Right ventricle myocardium superior (tissue), 1 donor: ENCODE results near the gene HCFC1R1. TPM values are rescaled to one million over a fixed set of nuclear protein-coding genes. Genes with fewer than 3 reads are reported as not detected.
"Not testable (repeated sequence)": the region's sequence is repeated elsewhere in the genome, so short reads cannot be mapped to it uniquely, and the experiment has no call there.

Experiments
- ATAC-seq: fragments of 200-7000 bp; cut with Tn5 transposase; one replicate; pipeline ENCODE4 v1.9.1; 2020; ENCODE audit warnings: mild to moderate bottlenecking; ENCODE audit not compliant: poor library complexity
- DNase-seq: peaks from one replicate; pipeline ENCODE4 v3.0.0-alpha.2; 2020
- intact Hi-C: fragments of 100-400 bp; cut with DNase I; formaldehyde crosslinking; loops from one replicate; pipeline ENCODE4 v1.11.2; 2022
- total RNA-seq: library from RNA; stranded (reverse); fragmentation: NEBNext Ultra II Directional; extraction: Animal tissue kit (Norgen Biotek cat#: 25700); gene quantifications from one replicate; pipeline ENCODE4 v1.2.1, GENCODE V29; 2021
- donor health status: DM: no; HTN: yes; CAD: no; lungs with severe emphysema.

The HCFC1R1 gene
- total RNA-seq, 1 donor from 2014 or later: 53.5 TPM

DNA sequence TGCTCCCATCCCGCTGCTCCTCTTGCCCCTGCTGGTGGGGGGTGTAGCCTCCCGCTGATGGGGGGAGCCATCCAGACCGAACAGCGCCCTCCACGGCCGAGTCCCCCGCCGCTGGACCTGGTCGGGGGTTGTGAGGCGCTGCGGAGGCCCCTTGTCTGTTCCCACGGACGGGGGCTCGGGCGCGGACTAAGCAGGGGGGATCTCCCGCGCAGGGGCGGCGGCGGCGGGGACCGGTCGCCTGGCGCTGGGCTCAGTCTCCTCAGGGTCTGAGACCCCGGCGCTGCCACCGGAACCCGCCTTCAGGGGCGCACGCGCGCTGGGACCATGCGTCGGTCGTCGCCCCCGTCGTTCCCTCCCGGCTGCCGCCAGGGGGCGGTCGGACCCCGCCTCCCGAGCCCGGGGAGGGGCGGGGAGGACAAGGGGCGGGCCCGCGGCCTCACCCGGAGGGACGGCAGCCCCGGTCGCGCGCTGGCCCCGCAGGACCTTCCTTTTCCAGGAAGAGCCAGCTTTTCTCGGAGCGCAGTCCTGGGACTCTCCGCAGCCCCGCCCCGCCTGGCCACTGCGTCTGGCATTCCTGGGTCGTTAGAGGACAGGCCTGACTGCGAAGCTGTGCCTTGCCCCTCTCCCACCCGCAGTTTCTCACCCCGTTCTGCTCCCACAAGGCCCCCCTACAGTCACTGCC, 35.4 kb upstream of the HCFC1R1 start:
- intact Hi-C loops: loop anchor here (5.0 to 10.0 kb wide), 2 partner anchors 68 to 106 kb away; no protein-coding TSS in a partner anchor
- DNase-seq (peak; percentile 94), ATAC-seq (peak; percentile 99)

DNA sequence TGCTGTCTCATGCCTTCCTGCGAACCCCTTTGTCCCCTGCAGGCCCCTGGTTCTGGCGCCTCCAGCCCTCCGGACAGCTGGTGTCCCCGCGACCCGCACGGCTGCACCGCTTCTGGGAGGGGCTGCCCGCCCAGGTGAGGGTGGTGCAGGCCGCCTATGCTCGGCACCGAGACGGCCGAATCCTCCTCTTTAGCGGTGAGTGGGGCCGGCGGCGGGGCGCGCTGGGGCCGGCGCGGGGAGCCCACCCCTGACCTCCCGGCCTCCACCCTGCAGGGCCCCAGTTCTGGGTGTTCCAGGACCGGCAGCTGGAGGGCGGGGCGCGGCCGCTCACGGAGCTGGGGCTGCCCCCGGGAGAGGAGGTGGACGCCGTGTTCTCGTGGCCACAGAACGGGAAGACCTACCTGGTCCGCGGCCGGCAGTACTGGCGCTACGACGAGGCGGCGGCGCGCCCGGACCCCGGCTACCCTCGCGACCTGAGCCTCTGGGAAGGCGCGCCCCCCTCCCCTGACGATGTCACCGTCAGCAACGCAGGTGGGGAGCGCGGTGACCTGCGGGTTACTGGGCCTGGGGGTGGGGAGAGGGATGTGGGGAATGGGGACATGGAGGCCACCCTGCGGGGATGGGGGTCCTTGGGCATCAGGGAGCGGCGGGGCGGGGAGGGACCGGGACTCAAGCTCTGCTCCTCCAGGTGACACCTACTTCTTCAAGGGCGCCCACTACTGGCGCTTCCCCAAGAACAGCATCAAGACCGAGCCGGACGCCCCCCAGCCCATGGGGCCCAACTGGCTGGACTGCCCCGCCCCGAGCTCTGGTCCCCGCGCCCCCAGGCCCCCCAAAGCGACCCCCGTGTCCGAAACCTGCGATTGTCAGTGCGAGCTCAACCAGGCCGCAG, 34.6 kb upstream of the HCFC1R1 start:
- DNase-seq: peak; percentile 72
- peak; percentile 42 for ATAC-seq
- intact Hi-C loops: loop anchor here (5.0 to 10.0 kb wide), 2 partner anchors 69 to 106 kb away; no protein-coding TSS in a partner anchor

DNA sequence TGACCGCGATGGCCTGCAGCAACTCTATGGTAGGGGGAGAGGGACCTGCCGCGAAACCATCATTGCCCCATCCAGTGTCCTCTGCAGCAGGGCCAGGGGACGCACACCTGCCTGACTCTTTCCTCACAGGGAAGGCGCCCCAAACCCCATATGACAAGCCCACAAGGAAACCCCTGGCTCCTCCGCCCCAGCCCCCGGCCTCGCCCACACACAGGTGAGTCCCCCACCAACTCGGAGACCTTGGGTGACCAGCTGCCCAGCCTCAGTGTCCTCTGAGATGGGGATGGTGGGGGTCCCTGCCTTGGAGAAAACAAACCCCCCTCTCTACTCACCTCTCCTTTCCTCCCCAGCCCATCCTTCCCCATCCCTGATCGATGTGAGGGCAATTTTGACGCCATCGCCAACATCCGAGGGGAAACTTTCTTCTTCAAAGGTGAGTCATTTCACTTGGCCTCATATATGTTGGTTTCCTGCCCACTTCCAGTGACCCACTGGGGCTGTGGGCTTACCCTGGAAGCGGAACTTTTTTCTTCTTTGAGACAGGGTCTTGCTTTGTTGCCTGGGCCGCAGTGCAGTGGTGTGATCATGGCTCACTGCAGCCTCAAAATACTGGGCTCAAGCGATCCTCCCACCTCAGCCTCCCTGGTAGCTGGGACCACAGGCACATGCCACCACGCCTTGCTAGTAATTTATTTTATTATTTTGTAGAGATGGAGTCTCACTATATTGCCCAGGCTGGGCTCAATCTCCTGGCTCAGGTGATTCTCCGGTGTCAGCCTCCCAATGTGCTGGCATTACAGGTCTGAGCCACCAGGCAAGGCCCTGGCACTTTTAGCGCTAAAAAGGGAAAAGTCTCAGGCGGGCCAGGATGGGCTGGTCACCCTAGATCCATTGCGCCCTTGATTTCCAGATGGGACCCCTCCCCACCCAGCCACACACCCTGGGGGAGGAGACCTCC, 33.7 kb upstream of the HCFC1R1 start:
- DNase-seq: no peak

DNA sequence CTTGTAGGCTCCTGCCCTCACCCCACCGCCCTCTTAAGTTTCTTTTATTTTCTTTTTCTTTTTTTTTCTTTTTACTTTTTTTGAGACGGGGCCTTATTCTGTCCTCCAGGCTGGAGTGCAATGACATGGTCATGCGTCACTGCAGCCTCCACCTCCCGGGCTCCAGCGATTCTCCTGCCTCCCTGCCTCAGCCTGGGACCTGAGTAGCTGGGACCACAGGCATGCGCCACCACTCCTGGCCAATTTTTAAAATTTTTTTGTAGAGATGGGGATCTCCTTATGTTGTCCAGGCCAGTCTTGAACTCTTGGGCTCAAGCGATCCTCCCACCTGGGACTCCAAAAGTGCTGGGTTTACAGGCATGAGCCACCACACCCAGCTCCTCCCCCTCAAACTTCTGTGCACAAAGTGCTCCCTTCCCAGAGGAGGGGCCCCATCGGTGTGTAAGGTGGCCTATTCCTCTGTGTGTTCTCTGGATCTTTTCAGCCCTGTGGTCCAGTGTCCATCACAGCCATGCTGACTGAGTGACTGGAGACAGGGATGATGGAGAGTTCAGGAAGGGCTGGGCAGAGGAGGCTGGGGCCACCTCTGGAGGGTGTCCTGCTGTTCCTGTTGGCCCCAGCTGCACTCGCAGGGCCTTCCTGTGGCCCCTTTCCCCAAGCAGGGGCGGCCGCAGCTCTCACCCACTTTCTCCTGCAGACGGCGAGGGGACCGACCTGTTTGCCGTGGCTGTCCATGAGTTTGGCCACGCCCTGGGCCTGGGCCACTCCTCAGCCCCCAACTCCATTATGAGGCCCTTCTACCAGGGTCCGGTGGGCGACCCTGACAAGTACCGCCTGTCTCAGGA, 32.8 kb upstream of the HCFC1R1 start:
- DNase-seq (peak; percentile 36), ATAC-seq (no peak)
- intact Hi-C loops: loop anchor here (5.0 to 10.0 kb wide), 2 partner anchors 71 to 108 kb away; no protein-coding TSS in a partner anchor

More for the DNA sequence above, 33.7 kb upstream of the HCFC1R1 start:
- intact Hi-C loops: loop anchor here (5.0 to 10.0 kb wide), 2 partner anchors 70 to 107 kb away; no protein-coding TSS in a partner anchor
- ATAC-seq: no peak

DNA sequence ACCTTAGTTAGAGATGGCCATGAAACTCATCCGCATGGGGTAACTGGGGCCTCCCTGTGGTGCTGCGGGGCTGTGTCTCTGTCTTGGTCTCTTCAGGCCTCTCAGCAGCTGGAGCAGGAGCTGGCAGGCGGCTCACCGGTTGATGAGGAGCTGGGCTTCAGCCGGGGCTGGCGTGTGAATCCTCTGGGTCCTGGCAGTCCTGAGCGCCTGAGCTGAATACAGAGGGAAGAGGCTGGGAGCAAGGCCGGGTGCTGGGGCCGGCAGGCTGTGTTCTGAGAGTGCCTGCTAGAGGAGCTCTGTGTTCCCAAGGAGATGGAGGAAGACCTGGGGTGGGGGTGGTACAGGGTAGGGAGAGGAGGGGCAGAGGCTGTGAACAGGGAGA, 32.0 kb upstream of the HCFC1R1 start:
- intact Hi-C loops: loop anchor here (5.0 to 10.0 kb wide), 2 partner anchors 72 to 109 kb away; no protein-coding TSS in a partner anchor
- ATAC-seq, DNase-seq: not testable (repeated sequence)

DNA sequence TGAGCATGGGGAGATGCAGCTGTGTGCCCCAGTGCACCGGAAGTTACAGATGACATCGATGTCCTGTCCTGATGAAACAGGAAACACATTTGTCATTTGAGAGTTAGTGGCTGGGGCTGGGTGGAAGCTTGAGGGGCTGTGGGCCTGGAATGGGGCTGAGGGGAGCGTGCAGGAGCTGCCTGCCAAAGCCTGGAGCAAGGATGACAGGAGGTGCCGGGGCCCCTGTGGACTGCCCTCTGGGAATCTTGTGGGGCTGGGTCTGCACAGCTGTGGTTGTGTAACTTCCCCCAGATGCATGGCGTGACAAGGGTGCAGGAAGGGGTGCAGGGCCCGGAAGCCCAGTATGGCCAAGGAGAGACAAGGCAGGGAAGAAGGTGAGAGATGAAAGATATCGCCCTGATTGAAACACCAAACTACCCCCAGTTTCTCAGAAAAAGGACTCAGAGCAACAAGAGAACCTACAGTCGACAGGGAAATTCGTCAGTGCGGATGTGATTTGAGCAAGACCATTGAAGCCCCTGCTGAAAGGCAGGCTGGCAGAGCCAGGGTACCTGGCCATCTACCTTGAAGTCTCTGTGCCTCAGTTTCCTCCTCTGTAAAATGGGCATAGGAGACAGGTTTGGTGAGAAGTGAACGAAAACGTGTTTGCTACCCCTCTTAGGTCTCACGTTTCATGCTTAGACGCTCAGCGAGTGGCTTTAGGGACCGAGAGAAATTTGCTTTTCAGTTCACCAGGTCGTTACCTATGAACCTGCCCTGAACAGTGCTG, 31.4 kb upstream of the HCFC1R1 start:
- DNase-seq (no peak), ATAC-seq (no peak)
- intact Hi-C loops: loop anchor here (5.0 to 10.0 kb wide), 2 partner anchors 72 to 110 kb away; no protein-coding TSS in a partner anchor

DNA sequence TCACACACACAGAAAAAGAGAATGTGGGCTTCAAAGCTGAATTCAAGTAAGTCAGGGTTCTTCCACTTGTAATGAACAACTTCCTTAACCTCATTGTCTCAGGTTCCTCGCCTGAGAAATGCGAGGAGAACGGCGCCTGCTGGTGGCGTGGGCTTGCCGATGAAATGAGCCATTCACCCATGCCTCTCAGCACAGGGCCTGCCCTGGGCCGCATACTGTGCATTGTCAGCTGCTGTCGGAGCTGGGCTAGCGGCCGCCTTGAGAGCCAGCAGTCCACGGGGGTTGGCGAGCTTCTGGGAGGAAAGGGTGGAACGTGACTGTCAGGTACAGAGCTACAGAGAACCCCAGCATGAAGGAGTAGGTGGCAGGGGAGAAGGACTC, 29.6 kb upstream of the HCFC1R1 start:
- DNase-seq, ATAC-seq: not testable (repeated sequence)
- intact Hi-C loops: loop anchor here (10.0 kb wide), 1 partner anchor 111 kb away; no protein-coding TSS in a partner anchor

DNA sequence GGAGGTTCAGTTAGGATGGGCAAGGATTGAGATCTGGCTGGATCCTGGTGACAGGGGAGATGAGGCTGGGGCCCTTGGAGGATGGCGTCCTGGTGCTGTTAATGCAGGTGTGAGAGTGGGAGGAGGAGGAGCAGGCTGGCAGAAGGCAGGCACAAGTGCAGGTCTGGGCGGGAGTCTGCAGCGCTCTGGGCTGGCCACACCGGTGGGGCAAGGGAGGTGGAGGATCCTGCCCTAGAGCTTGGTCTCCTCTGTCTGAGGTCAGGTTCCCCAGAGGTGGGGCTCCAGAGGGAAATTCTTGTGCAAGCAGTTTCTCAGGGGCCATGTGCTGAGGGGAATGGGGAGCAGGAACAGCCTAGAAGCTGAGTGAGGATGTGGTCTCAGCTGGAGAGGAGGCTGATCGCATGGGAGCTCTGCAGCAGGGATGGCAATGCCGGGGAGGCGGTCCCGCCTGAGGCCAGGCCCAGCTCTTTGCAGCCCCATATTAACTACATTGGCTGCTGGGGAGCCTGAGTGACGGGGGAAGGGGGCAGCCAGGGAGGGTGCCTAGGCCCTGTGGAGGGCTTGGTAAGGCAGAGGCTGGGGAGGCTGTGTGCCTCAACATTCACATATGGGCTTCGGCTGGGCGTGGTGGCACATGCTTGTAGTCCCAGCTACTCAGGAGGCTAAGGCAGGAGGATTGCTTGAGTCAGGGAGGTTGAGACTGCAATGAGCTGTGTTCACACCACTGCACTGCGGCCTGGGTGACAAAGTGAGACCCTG, 29.0 kb upstream of the HCFC1R1 start:
- not testable (repeated sequence) for ATAC-seq
- intact Hi-C loops: loop anchor here (10.0 kb wide), 1 partner anchor 112 kb away; no protein-coding TSS in a partner anchor

DNA sequence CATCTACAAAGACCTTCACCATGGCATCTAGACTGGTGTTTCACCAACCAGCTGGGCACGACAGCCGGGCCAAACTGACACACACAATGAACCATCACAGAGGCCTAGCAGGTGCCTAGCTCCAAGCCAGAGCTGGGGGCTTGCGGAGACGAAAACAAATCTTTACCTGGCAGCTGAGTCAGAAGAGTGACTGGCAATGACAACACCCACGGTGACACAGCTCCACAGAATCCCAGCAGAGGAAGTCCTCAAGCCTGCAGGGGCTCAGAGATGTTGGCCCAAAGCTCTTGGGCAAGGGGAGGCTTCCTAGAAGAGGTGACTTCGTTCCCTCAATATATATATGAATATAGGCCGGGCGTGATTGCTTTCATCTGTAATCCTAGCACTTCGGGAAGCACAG, 27.8 kb upstream of the HCFC1R1 start:
- ATAC-seq (no peak), DNase-seq (no peak)
- intact Hi-C loops: loop anchor here (10.0 kb wide), 1 partner anchor 113 kb away; no protein-coding TSS in a partner anchor

More for the DNA sequence above, 29.0 kb upstream of the HCFC1R1 start:
- DNase-seq: not testable (repeated sequence)

DNA sequence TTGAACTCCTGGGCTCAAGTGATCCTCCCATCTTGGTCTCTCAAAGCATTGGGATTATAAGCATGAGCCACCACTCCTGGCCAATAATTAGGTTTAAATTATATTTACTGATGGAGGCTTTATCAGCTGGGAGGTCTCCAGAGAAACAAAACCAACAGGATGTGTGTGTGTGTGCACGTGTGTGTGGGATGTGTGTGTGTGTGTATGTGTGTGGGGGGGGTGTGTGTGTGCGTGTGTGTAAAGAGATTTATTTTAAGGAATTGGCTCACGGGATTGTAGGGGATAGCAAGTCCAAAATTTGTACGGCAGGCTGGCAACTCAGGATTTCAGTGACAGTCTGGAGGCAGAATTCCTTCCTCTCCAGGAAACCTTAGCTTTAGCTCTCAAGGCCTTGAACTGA, 27.3 kb upstream of the HCFC1R1 start:
- intact Hi-C loops: loop anchor here (10.0 kb wide), 1 partner anchor 114 kb away; no protein-coding TSS in a partner anchor

DNA sequence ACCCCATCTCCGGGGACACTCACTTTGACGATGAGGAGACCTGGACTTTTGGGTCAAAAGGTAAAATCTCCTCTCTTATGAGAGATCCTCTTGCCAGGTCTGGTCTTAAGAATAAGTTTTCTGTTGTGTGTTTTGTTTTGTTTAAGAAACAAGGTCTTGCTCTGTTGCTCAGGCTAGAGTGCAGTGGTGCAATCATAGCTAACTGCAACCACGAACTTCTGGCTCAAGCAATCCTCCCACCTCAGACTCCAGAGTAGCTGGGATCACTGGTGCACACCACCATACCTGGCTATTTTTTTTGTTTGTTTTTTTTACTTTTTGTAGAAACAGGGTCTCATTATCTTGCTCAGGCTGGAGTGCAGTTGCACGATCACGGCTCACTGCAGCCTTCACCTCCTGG, 26.7 kb upstream of the HCFC1R1 start:
- ATAC-seq (no peak), DNase-seq (no peak)
- intact Hi-C loops: loop anchor here (10.0 kb wide), 1 partner anchor 114 kb away; no protein-coding TSS in a partner anchor

More for the DNA sequence above, 27.3 kb upstream of the HCFC1R1 start:
- no peak for DNase-seq
- ATAC-seq: no peak

DNA sequence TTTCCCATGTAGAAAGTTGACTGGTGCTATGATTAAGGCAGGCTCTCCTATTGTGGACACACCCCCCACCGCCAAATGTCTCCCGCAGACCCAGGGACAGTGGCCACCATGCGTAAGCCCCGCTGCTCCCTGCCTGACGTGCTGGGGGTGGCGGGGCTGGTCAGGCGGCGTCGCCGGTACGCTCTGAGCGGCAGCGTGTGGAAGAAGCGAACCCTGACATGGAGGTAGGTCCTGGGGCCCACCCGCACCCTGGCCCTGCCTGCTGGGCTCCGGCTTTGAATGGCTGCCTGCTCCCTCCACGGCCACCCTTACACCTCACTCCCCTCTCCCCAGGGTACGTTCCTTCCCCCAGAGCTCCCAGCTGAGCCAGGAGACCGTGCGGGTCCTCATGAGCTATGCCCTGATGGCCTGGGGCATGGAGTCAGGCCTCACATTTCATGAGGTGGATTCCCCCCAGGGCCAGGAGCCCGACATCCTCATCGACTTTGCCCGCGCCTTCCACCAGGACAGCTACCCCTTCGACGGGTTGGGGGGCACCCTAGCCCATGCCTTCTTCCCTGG, 26.3 kb upstream of the HCFC1R1 start:
- ATAC-seq: no peak
- intact Hi-C loops: loop anchor here (10.0 kb wide), 1 partner anchor 115 kb away; no protein-coding TSS in a partner anchor

DNA sequence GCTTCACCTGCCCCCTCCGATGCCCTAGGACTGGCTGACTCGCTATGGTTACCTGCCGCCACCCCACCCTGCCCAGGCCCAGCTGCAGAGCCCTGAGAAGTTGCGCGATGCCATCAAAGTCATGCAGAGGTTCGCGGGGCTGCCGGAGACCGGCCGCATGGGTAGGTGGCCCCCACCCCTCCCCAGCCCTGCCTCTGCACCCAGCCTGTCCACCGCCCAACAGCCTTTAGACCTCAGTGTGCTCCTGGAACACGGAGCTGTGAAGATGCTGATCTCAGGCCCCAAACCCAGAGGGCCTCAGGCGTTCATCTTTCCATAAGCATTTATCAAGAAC, 23.6 kb upstream of the HCFC1R1 start:
- DNase-seq (no peak), ATAC-seq (no peak)
- intact Hi-C loops: no loop called here

More for the DNA sequence above, 26.3 kb upstream of the HCFC1R1 start:
- DNase-seq: no peak

DNA sequence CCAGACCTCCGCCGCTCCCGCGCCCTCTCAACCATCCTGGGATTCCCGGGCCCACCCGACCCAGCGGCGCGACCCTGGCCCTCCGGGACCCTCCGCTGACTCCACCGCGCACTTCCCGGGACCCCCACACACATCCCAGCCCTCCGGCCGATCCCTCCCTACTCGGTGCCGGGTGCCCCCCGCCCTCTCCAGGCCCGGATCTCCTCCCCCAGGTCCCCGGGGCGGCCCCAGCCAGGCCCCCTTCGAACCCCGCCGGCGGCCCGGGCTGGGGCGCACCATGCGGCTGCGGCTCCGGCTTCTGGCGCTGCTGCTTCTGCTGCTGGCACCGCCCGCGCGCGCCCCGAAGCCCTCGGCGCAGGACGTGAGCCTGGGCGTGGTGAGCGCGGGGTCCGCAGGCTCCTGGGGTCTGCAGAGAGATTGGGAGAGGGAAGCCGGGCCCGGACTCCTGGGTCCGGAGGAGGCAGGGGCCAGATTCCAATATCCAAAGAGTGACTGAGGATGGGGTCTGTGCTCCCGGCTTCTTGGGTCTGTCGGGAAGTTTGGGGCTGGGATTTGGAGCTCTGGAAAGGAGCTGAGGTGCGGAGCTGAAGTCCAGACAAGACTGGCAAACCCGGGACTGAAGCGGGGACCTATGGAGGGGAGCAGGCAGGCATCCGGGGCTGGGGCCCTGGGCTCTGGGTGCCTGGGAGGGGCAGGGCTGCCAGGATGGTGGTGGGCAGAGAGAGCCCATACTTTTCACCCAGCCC, 23.1 kb upstream of the HCFC1R1 start:
- DNase-seq (no peak), ATAC-seq (no peak)
- intact Hi-C loops: no loop called here
